MM.1S (cell line): ENCODE measurements around the gene ADGRL1.

ENCODE experiments used
- CTCF ChIP-seq: fragments of 300-600 bp; sonication (generic); IDR thresholded peaks from 2 replicates; pipeline ENCODE4 v1.5.1; 2016; ENCODE audit warnings: antibody characterized with exemption, low read length, mixed read lengths
- EZH2 ChIP-seq: fragments of 300-600 bp; sonication (generic); optimal IDR thresholded peaks from 2 replicates; pipeline ENCODE3; 2017; ENCODE audit warnings: low read depth, mild to moderate bottlenecking, antibody characterized with exemption, low read length, mixed read lengths
- EZH2phosphoT487 ChIP-seq: fragments of 300-600 bp; sonication (generic); IDR thresholded peaks from 2 replicates; pipeline ENCODE4 v1.6.1; 2018; ENCODE audit warnings: antibody characterized with exemption, low read length

DNA sequence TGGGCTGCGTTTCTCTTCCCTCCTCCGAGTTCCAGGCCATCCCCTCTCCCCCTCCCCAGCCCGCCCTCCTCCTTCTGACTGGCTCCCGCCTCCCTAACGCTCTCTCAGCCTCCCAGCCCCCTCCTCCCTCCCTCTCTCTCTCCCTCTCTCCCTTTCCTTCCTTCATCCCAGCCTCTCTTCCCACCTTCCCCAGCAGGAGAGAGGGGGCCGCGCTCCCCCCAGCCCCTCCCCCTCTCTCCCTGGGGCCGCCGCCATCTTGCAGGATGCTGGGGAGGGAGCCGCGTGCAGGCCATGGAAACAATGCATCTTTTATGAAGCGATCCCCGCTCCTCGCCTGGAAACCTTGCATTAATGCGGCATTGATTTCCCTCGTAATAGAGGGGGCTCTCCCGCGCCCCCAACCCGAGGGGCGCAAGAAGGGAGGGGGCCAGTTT, 42.6 kb upstream of the ADGRL1 start:
- no peak for TF ChIP-seq CTCF
- TF ChIP-seq EZH2, result no peak
- TF ChIP-seq EZH2phosphoT487, result no peak
